ENCODE measurements around the gene POLR2L.

Gene POLR2L

GRCh38 chr11:827146-827896, 15.0 kb downstream of the POLR2L start:
- peaks cover 84 to 97% of the 10 kb centered on the region in 2 experiments for H3K4me1 ChIP-seq (ENCODE audit: control insufficient read depth in 1 of 2, insufficient read depth in 1 of 2, low read depth in 1 of 2, low read length in 1 of 2)

GRCh38 chr11:826836-827145, 15.5 kb downstream of the POLR2L start:
- peaks cover 29% of the 10 kb centered on the region for H3K27me3 ChIP-seq
- TF ChIP-seq, protein P1, sequence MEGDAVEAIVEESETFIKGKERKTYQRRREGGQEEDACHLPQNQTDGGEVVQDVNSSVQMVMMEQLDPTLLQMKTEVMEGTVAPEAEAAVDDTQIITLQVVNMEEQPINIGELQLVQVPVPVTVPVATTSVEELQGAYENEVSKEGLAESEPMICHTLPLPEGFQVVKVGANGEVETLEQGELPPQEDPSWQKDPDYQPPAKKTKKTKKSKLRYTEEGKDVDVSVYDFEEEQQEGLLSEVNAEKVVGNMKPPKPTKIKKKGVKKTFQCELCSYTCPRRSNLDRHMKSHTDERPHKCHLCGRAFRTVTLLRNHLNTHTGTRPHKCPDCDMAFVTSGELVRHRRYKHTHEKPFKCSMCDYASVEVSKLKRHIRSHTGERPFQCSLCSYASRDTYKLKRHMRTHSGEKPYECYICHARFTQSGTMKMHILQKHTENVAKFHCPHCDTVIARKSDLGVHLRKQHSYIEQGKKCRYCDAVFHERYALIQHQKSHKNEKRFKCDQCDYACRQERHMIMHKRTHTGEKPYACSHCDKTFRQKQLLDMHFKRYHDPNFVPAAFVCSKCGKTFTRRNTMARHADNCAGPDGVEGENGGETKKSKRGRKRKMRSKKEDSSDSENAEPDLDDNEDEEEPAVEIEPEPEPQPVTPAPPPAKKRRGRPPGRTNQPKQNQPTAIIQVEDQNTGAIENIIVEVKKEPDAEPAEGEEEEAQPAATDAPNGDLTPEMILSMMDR (IDR thresholded peaks at IDR 0.05) = no peak
- H3K36me3 ChIP-seq = peaks cover 38% of the 10 kb centered on the region
- peak overlapping the region; percentile 68 to 80 for H3K4me3 ChIP-seq (ENCODE audit: low read depth in 1 of 2, low read length in 1 of 2)
- peaks cover 85 to 97% of the 10 kb centered on the region in 2 experiments for H3K4me1 ChIP-seq (ENCODE audit: control insufficient read depth in 1 of 2, insufficient read depth in 1 of 2, low read depth in 1 of 2, low read length in 1 of 2)
- no peaks in the 10 kb centered on the region for H3K9me3 ChIP-seq
- H3K27ac ChIP-seq = peak overlapping the region; percentile 80

More at GRCh38 chr11:827146-827896, 15.0 kb downstream of the POLR2L start:
- Histone ChIP-seq H3K9me3 (no peaks in the 10 kb centered on the region), H3K27ac (peak overlapping the region; percentile 80), H3K4me3 (ENCODE audit: low read depth in 1 of 2, low read length in 1 of 2) (peak overlapping the region; percentile 68 to 80), H3K27me3 (peaks cover 34% of the 10 kb centered on the region), H3K36me3 (peaks cover 33% of the 10 kb centered on the region)
- TF ChIP-seq, protein P1 (IDR thresholded peaks at IDR 0.05) = no peak

DNA sequence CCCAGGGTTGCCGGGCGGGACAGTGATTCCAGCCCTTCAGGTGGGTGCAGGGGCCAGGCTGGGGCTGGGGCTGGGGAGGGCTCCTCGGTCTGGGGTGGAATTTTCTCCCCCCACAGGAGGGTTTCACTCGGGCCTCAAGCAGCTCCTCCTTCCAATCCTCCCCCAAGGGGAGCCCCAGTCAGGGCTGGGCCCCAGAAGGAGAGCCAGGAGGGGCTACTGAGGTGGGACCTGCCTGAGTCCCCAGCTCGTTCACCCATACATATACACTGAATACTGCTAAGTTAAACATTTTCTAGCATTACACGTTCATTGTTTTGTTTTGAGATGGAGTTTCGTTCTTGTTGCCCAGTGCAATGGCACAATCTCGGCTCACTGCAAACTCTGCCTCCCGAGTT, 16.1 kb downstream of the POLR2L start:
- Histone ChIP-seq H3K27me3 (peaks cover 23% of the 10 kb centered on the region), H3K36me3 (peaks cover 39% of the 10 kb centered on the region), H3K4me1 (ENCODE audit: control insufficient read depth in 1 of 2, insufficient read depth in 1 of 2, low read depth in 1 of 2, low read length in 1 of 2) (peaks cover 88 to 97% of the 10 kb centered on the region in 2 experiments), H3K27ac (peak overlapping the region; percentile 80), H3K9me3 (no peaks in the 10 kb centered on the region), H3K4me3 (ENCODE audit: low read depth in 1 of 2, low read length in 1 of 2) (peak overlapping the region; percentile 68 to 80)
- TF ChIP-seq, protein P1 (IDR thresholded peaks at IDR 0.05) = no peak

GRCh38 chr11:825366-826226, 16.7 kb downstream of the POLR2L start:
- TF ChIP-seq, protein P1 (IDR thresholded peaks at IDR 0.05) = no peak
- no peaks in the 10 kb centered on the region for H3K9me3 ChIP-seq
- H3K4me3 ChIP-seq (ENCODE audit: low read depth in 1 of 2, low read length in 1 of 2) = no peak overlapping the region
- peaks cover 39% of the 10 kb centered on the region for H3K36me3 ChIP-seq
- H3K27ac ChIP-seq = peak overlapping the region; percentile 80
- peaks cover 88 to 97% of the 10 kb centered on the region in 2 experiments for H3K4me1 ChIP-seq (ENCODE audit: control insufficient read depth in 1 of 2, insufficient read depth in 1 of 2, low read depth in 1 of 2, low read length in 1 of 2)
- H3K27me3 ChIP-seq = peaks cover 17% of the 10 kb centered on the region

GRCh38 chr11:824942-825341, 17.4 kb downstream of the POLR2L start:
- Histone ChIP-seq H3K9me3 (no peaks in the 10 kb centered on the region), H3K27ac (peak overlapping the region; percentile 100), H3K27me3 (peaks cover 11% of the 10 kb centered on the region), H3K4me3 (ENCODE audit: low read depth in 1 of 2, low read length in 1 of 2) (no peak overlapping the region), H3K36me3 (peaks cover 39% of the 10 kb centered on the region), H3K4me1 (ENCODE audit: control insufficient read depth in 1 of 2, insufficient read depth in 1 of 2, low read depth in 1 of 2, low read length in 1 of 2) (peaks cover 87 to 96% of the 10 kb centered on the region in 2 experiments)
- TF ChIP-seq, protein P1 (IDR thresholded peaks at IDR 0.05) = no peak

Data from neutrophil (primary cell).